ENCODE results near the gene DENND1A.

The DENND1A gene

GRCh38 chr9:123609844-123610243 lies 320.1 kb downstream of the DENND1A start:
- DNase-seq (ENCODE audit: low read depth), result no peak
- no peak overlapping the region for H3K4me3 ChIP-seq (ENCODE audit: low read depth, low read length)
- TF ChIP-seq CTCF (IDR thresholded peaks at IDR 0.05; ENCODE audit: control insufficient read depth, extremely low read depth, insufficient read depth), result no peak

- DNase-seq (ENCODE audit: low read depth), result no peak
- H3K4me3 ChIP-seq (ENCODE audit: low read depth, low read length), result no peak overlapping the region
- no peak for TF ChIP-seq CTCF (IDR thresholded peaks at IDR 0.05; ENCODE audit: control insufficient read depth, extremely low read depth, insufficient read depth)
Observed at GRCh38 chr9:123608104-123608503, 321.8 kb downstream of the DENND1A start.

- DNase-seq (ENCODE audit: low read depth), result no peak
- H3K4me3 ChIP-seq (ENCODE audit: low read depth, low read length), result no peak overlapping the region
- no peak for TF ChIP-seq CTCF (IDR thresholded peaks at IDR 0.05; ENCODE audit: control insufficient read depth, extremely low read depth, insufficient read depth)
Observed at GRCh38 chr9:123607479-123607878, 322.4 kb downstream of the DENND1A start.

- no peak overlapping the region for H3K4me3 ChIP-seq (ENCODE audit: low read depth, low read length)
- DNase-seq (ENCODE audit: low read depth), result no peak
- TF ChIP-seq CTCF (IDR thresholded peaks at IDR 0.05; ENCODE audit: control insufficient read depth, extremely low read depth, insufficient read depth), result no peak
Observed at GRCh38 chr9:123606141-123606540, 323.8 kb downstream of the DENND1A start.

- TF ChIP-seq CTCF (IDR thresholded peaks at IDR 0.05; ENCODE audit: control insufficient read depth, extremely low read depth, insufficient read depth), result no peak
- no peak for DNase-seq (ENCODE audit: low read depth)
- H3K4me3 ChIP-seq (ENCODE audit: low read depth, low read length), result no peak overlapping the region
Observed at GRCh38 chr9:123605286-123605685, 324.6 kb downstream of the DENND1A start.

GRCh38 chr9:123604861-123605260 lies 325.1 kb downstream of the DENND1A start:
- DNase-seq (ENCODE audit: low read depth), result no peak
- no peak overlapping the region for H3K4me3 ChIP-seq (ENCODE audit: low read depth, low read length)
- TF ChIP-seq CTCF (IDR thresholded peaks at IDR 0.05; ENCODE audit: control insufficient read depth, extremely low read depth, insufficient read depth), result no peak

- no peak overlapping the region for H3K4me3 ChIP-seq (ENCODE audit: low read depth, low read length)
- TF ChIP-seq CTCF (IDR thresholded peaks at IDR 0.05; ENCODE audit: control insufficient read depth, extremely low read depth, insufficient read depth), result no peak
- no peak for DNase-seq (ENCODE audit: low read depth)
Observed at GRCh38 chr9:123601828-123602227, 328.1 kb downstream of the DENND1A start.

Measured in LNCaP clone FGC (cell line).